PC-3 (cell line): ENCODE results near the gene FOXA3.

ENCODE experiments used
- CTCF ChIP-seq: fragments of 300-600 bp; sonication (generic); conservative IDR thresholded peaks from 2 replicates; pipeline ENCODE4 v1.5.1; 2017; ENCODE audit warnings: antibody characterized with exemption, low read depth, mild to moderate bottlenecking, low read length
- EZH2phosphoT487 ChIP-seq: fragments of 300-600 bp; sonication (generic); IDR thresholded peaks from 2 replicates; pipeline ENCODE4 v1.6.1; 2018; ENCODE audit warnings: mild to moderate bottlenecking, antibody characterized with exemption, low read length, borderline replicate concordance

DNA sequence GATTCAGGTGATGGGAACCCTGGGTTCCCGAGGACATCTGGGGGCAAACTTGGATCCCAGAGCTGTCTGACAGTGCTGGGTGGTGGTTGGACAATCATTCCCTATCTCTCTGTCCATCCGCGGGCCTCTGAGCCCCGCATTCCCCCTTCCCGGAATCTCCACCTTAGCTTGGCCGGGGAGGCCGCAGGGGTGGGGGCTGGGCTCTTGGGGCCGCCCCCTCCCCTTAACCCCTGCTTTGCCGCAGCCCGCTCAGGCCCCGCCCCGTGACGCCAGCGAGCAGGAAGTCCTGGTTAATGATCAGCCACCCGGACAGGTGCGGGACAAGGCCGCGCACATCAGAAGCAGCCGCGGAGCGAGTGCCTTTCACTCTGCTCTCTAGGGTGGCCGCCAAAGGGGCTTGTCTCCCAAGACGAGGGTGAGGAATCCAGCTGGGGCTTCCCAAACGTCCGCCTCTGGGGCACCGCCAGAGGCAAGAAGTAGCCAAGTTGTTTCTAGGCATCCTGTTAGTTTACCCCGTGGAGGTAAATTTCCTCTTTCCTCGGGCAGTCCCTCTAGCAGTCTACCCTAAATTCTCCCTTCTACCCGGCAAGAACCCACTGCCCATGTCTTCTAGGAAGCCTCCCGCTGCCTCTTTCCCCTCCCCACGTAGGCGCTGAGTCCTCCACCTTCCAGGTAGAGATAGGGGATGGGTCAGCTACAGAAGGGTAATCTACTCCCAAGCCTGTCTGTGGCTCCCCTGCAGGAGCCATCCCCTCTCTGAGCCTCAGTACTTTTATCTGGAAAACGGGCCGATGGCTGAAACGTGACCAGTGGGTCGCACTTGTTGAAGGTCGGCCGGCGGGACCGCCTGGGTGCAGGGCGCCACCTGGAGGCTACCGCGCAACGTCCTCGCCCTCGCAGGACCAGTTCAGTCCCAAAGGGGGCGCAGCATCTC, 18.8 kb downstream of the FOXA3 start:
- TF ChIP-seq CTCF = peak; percentile 94
- TF ChIP-seq EZH2phosphoT487 = no peak
